H9 (cell line): ENCODE data around the gene NPHP4. TPM values are rescaled to one million over a fixed set of nuclear protein-coding genes. Genes with fewer than 3 reads are reported as not detected.

Source experiments
- DNase-seq: peaks from one replicate; pipeline ENCODE4 v3.0.0-alpha.2; 2017
- H2AFZ ChIP-seq: one replicate; pipeline ENCODE4 v1.6.1; 2013; ENCODE audit warnings: mild to moderate bottlenecking, low read length, control low read depth, moderate library complexity
- H2AK5ac ChIP-seq: 2 replicates; pipeline ENCODE4 v1.6.1; 2013; ENCODE audit warnings: low read length, control low read depth, mixed read lengths; ENCODE audit not compliant: insufficient read length
- H2BK120ac ChIP-seq: one replicate; pipeline ENCODE4 v1.6.1; 2013; ENCODE audit warnings: low read depth, mild to moderate bottlenecking, low read length, control low read depth, inconsistent platforms; ENCODE audit not compliant: poor library complexity, severe bottlenecking
- H2BK12ac ChIP-seq: 2 replicates; pipeline ENCODE4 v1.6.1; 2013; ENCODE audit warnings: low read length, control low read depth, mixed read lengths, low read depth; ENCODE audit not compliant: insufficient read length
- H2BK15ac ChIP-seq: 2 replicates; pipeline ENCODE4 v1.6.1; 2013; ENCODE audit warnings: low read depth, low read length, control low read depth
- H2BK20ac ChIP-seq: one replicate; pipeline ENCODE4 v1.6.1; 2013; ENCODE audit warnings: low read depth, mild to moderate bottlenecking, low read length, control low read depth, inconsistent platforms; ENCODE audit not compliant: poor library complexity, severe bottlenecking
- H2BK5ac ChIP-seq: 2 replicates; pipeline ENCODE4 v1.6.1; 2013; ENCODE audit warnings: low read length, control low read depth, mixed read lengths; ENCODE audit not compliant: insufficient read length
- H3K14ac ChIP-seq: 2 replicates; pipeline ENCODE4 v1.6.1; 2013; ENCODE audit warnings: low read length, control low read depth; ENCODE audit not compliant: insufficient read depth
- H3K18ac ChIP-seq: 2 replicates; pipeline ENCODE4 v1.6.1; 2013; ENCODE audit warnings: low read depth, mild to moderate bottlenecking, mixed read lengths, low read length, control low read depth; ENCODE audit not compliant: insufficient read length
- H3K23ac ChIP-seq: 2 replicates; pipeline ENCODE4 v1.6.1; 2013; ENCODE audit warnings: low read length, control low read depth, mixed read lengths, low read depth; ENCODE audit not compliant: insufficient read length
- H3K23me2 ChIP-seq: 2 replicates; pipeline ENCODE4 v1.6.1; 2013; ENCODE audit warnings: low read depth, mild to moderate bottlenecking, mixed read lengths, low read length, control low read depth; ENCODE audit not compliant: insufficient read length, poor library complexity, severe bottlenecking
- H3K27ac ChIP-seq: 2 replicates; pipeline ENCODE4 v1.5.1; 2013; ENCODE audit warnings: low read length, control low read depth, mixed read lengths, low read depth; ENCODE audit not compliant: insufficient read length
- H3K27me3 ChIP-seq: 2 replicates; pipeline ENCODE4 v1.6.1; 2013; ENCODE audit warnings: low read length, control low read depth, inconsistent platforms; ENCODE audit not compliant: insufficient read depth
- H3K4ac ChIP-seq: 2 replicates; pipeline ENCODE4 v1.6.1; 2013; ENCODE audit warnings: low read depth, mild to moderate bottlenecking, control low read depth, inconsistent platforms, low read length, moderate library complexity
- H3K4me1 ChIP-seq: 2 replicates; pipeline ENCODE4 v1.6.1; 2013; ENCODE audit warnings: low read length, control low read depth, inconsistent platforms; ENCODE audit not compliant: insufficient read depth
- H3K4me2 ChIP-seq: 2 replicates; pipeline ENCODE4 v1.6.1; 2013; ENCODE audit warnings: low read length, control low read depth, mixed read lengths; ENCODE audit not compliant: insufficient read length, insufficient read depth
- H3K56ac ChIP-seq: 2 replicates; pipeline ENCODE4 v1.6.1; 2013; ENCODE audit warnings: low read depth, mild to moderate bottlenecking, mixed read lengths, low read length, control low read depth; ENCODE audit not compliant: insufficient read length
- H3K79me1 ChIP-seq: 2 replicates; pipeline ENCODE4 v1.6.1; 2013; ENCODE audit warnings: low read depth, mild to moderate bottlenecking, moderate library complexity, low read length, control low read depth, inconsistent platforms; ENCODE audit not compliant: insufficient read depth, poor library complexity, severe bottlenecking
- H3K79me2 ChIP-seq: 2 replicates; pipeline ENCODE4 v1.6.1; 2013; ENCODE audit warnings: low read length, control low read depth, inconsistent platforms; ENCODE audit not compliant: insufficient read depth
- H3K9ac ChIP-seq: 2 replicates; pipeline ENCODE4 v1.6.1; 2013; ENCODE audit warnings: low read length, control low read depth, mixed read lengths; ENCODE audit not compliant: insufficient read length; ENCODE audit errors: extremely low read depth
- H3K9me3 ChIP-seq: one replicate; pipeline ENCODE4 v1.6.1; 2013; ENCODE audit warnings: low read depth, low read length, inconsistent platforms; ENCODE audit not compliant: control insufficient read depth
- H3T11ph ChIP-seq: one replicate; pipeline ENCODE4 v1.6.1; 2013; ENCODE audit warnings: mild to moderate bottlenecking, low read length, control low read depth, inconsistent platforms
- H4K20me1 ChIP-seq: one replicate; pipeline ENCODE4 v1.6.1; 2013; ENCODE audit not compliant: control insufficient read depth, insufficient read length, insufficient read depth
- H4K5ac ChIP-seq: 2 replicates; pipeline ENCODE4 v1.6.1; 2013; ENCODE audit warnings: low read depth, mild to moderate bottlenecking, mixed read lengths, low read length, control low read depth; ENCODE audit not compliant: insufficient read length
- H4K8ac ChIP-seq: replicated peaks from 2 replicates; pipeline ENCODE4 v1.6.1; 2013; ENCODE audit warnings: low read length, control low read depth, mixed read lengths, low read depth; ENCODE audit not compliant: insufficient read length
- H4K91ac ChIP-seq: 2 replicates; pipeline ENCODE4 v1.6.1; 2013; ENCODE audit warnings: low read depth, mild to moderate bottlenecking, moderate library complexity, mixed read lengths, low read length, control low read depth; ENCODE audit not compliant: insufficient read length
- H3K27ac Mint-ChIP-seq, 3 experiments: 2 replicates in 2 of 3; 3 replicates in 1 of 3; pipeline ENCODE4 v1.8.0; 2020 to 2021; ENCODE audit warnings: mixed read lengths in 3 of 3, mild to moderate bottlenecking in 1 of 3, moderate library complexity in 1 of 3
- H3K27me3 Mint-ChIP-seq: 2 replicates; pipeline ENCODE4 v1.8.0; 2021; ENCODE audit warnings: low read depth, mild to moderate bottlenecking, moderate library complexity, mixed read lengths
- H3K36me3 Mint-ChIP-seq, 3 experiments: 2 replicates in 2 of 3; 3 replicates in 1 of 3; pipeline ENCODE4 v1.8.0; 2020 to 2021; ENCODE audit warnings: low read depth in 3 of 3, mixed read lengths in 3 of 3; ENCODE audit not compliant: insufficient read depth in 1 of 3
- H3K4me1 Mint-ChIP-seq, 2 experiments: 2 replicates each; pipeline ENCODE4 v1.8.0; 2020; ENCODE audit warnings: mixed read lengths in 2 of 2
- H3K4me3 Mint-ChIP-seq, 2 experiments: 2 replicates in 1 of 2; 3 replicates in 1 of 2; pipeline ENCODE4 v1.8.0; 2020 to 2021; ENCODE audit warnings: mild to moderate bottlenecking in 2 of 2, mixed read lengths in 2 of 2, moderate library complexity in 1 of 2
- H3K9me3 Mint-ChIP-seq, 2 experiments: 2 replicates in 1 of 2; 3 replicates in 1 of 2; pipeline ENCODE4 v1.8.0; 2020; ENCODE audit warnings: mild to moderate bottlenecking in 2 of 2, mixed read lengths in 2 of 2, moderate library complexity in 1 of 2
- WGBS: extraction: QIAGEN DNeasy Blood & Tissue Kit; methylation state at CpG from one replicate; pipeline ENCODE4 v1.1.7; 2013; ENCODE audit warnings: missing lambda C conversion rate, low lambda C conversion rate, mixed read lengths; ENCODE audit not compliant: insufficient read length; ENCODE audit errors: extremely low coverage; 5-methylcytosine and 5-hydroxymethylcytosine counted together
- total RNA-seq: library from RNA; stranded (reverse); gene quantifications from 2 replicates; pipeline ENCODE4 v1.2.1, GENCODE V29; 2021
- TF ChIP-seq, protein P1 (sequence below): fragments of 200-600 bp; sonication (generic); conservative IDR thresholded peaks from 3 replicates; pipeline ENCODE4 v1.8.0; 2021; ENCODE audit warnings: antibody characterized with exemption, mild to moderate bottlenecking

Gene NPHP4
- total RNA-seq, 1 experiment from 2014 or later: 17.6 TPM

GRCh38 chr1:5986018-5986417, 6.2 kb downstream of the NPHP4 start:
- Histone ChIP-seq H3K79me2 (0 out of 2 replicates have a peak, but pooled peaks cover 2% of the 10 kb centered on the region), H2BK5ac (no peak overlapping the region), H4K91ac (no peak overlapping the region), H3K4me2 (no peak overlapping the region), H3K56ac (no peak overlapping the region), H2AK5ac (no peak overlapping the region), H3K27ac (no peak overlapping the region), H3K9me3 (no peaks in the 10 kb centered on the region), H3K4ac (no peak overlapping the region), H3K18ac (no peak overlapping the region), H3K79me1 (no peaks in the 10 kb centered on the region), H2AFZ (no peak overlapping the region), H3K23ac (no peak overlapping the region), H4K8ac (no peak overlapping the region), H2BK12ac (no peak overlapping the region), H3K27me3 (no peaks in the 10 kb centered on the region; the same call in 1 of the 2 replicates), H4K5ac (no peak overlapping the region), H4K20me1 (no peaks in the 10 kb centered on the region), H2BK15ac (no peak overlapping the region), H3K14ac (no peak overlapping the region; the same call in 1 of the 2 replicates), H2BK120ac (no peak overlapping the region), H3K4me1 (no peaks in the 10 kb centered on the region), H3T11ph (no peak overlapping the region), H3K9ac (no peak overlapping the region), H3K23me2 (peaks cover under 1% of the 10 kb centered on the region), H2BK20ac (no peak overlapping the region)
- H3K36me3 Mint-ChIP-seq: peaks cover 0 to 3% (median 3%) of the 10 kb centered on the region in 3 experiments; a peak in 3 of 7 replicates
- H3K9me3 Mint-ChIP-seq: no peaks in the 10 kb centered on the region
- WGBS: no CpG with 5 or more reads among the region's 13 CpGs
- H3K27ac Mint-ChIP-seq: no peak overlapping the region
- peaks cover 4% of the 10 kb centered on the region for H3K27me3 Mint-ChIP-seq
- H3K4me1 Mint-ChIP-seq: peaks cover 10 to 16% of the 10 kb centered on the region in 2 experiments
- no peak for DNase-seq
- no peak overlapping the region for H3K4me3 Mint-ChIP-seq
- TF ChIP-seq, protein P1, sequence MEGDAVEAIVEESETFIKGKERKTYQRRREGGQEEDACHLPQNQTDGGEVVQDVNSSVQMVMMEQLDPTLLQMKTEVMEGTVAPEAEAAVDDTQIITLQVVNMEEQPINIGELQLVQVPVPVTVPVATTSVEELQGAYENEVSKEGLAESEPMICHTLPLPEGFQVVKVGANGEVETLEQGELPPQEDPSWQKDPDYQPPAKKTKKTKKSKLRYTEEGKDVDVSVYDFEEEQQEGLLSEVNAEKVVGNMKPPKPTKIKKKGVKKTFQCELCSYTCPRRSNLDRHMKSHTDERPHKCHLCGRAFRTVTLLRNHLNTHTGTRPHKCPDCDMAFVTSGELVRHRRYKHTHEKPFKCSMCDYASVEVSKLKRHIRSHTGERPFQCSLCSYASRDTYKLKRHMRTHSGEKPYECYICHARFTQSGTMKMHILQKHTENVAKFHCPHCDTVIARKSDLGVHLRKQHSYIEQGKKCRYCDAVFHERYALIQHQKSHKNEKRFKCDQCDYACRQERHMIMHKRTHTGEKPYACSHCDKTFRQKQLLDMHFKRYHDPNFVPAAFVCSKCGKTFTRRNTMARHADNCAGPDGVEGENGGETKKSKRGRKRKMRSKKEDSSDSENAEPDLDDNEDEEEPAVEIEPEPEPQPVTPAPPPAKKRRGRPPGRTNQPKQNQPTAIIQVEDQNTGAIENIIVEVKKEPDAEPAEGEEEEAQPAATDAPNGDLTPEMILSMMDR: no peak
